Fibroblast of the aortic adventitia (primary cell): ENCODE measurements around the gene TMEM250. TPM values are rescaled to one million over a fixed set of nuclear protein-coding genes. Genes with fewer than 3 reads are reported as not detected.
A peak's percentile ranks its signal among the peaks of the same experiment; 100 is the strongest.

ENCODE experiments used
- DNase-seq: peaks from one replicate; pipeline ENCODE4 v3.0.0-alpha.2; 2010; ENCODE audit warnings: low read depth
- H3K4me3 ChIP-seq: 2 replicates; pipeline ENCODE4 v1.5.1; 2011; ENCODE audit warnings: low read depth, mild to moderate bottlenecking, control low read depth, low read length, moderate library complexity
- CTCF ChIP-seq: IDR thresholded peaks from 2 replicates; pipeline ENCODE4 v1.5.1; 2011; ENCODE audit warnings: mild to moderate bottlenecking, low read length, control low read depth, inconsistent platforms; ENCODE audit not compliant: insufficient read depth
- total RNA-seq: library from RNA; depleted of rRNA; stranded (reverse); fragments of >200 nt; gene quantifications from 2 replicates; pipeline ENCODE4 v1.2.3, GENCODE V29; 2012; ENCODE audit warnings: low replicate concordance

Gene TMEM250
- total RNA-seq, 1 donor = 46.1 TPM

- no peak for TF ChIP-seq CTCF
- no peak overlapping the region for H3K4me3 ChIP-seq
- no peak for DNase-seq
Measured at GRCh38 chr9:136111190-136111589, 7.5 kb downstream of the TMEM250 start.

DNA sequence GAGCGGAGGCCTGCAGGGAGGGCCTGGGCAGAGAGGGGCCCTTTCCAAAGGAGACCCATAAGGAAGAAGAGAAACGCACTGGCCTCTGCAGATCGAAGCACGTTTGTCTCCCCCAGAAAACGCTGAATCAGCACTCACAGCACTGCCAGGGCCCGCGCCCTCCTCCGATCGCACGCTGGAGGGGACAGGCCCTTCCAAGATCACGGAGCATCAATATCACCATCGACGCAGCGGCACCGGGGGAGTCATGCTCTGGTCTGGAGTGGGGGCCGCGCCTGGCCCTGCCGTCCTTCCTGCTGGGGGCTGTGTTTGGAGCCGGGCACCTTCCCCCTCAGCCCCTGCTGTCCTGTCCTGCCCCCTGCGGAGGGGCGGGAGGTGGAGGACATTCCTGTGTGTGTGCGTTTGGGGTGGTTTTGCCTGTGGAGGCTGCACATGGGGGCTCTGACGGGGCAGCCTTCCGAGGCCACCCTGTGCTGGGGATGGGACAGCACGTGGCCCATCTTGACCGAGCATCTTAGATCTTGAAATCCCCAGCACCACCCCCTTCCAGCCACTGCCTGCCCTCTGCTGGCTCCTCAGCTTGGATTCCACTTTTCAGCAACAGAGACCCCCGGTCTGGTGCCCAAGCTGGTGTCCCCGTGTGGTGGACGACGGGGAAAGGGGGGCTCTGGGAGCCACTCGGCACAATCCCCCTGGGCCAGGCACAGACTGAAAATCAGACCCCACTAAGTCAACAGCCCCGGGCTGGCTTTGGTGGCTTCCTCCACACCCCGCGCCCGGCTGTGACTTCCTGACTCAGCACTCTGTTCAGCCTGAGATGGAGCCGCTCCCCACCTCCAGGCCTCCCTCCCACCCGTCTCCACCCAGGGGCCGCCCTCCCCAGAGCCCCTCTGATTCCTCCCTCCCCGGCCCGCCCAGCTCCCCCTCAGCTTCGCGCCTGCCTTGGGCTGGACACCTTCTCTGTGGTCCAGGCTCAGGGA, 8.3 kb downstream of the TMEM250 start:
- TF ChIP-seq CTCF = peak; percentile 22
- DNase-seq = peak; percentile 23
- peak overlapping the region; percentile 26 for H3K4me3 ChIP-seq

- DNase-seq = peak; percentile 86
- H3K4me3 ChIP-seq = peak overlapping the region; percentile 26
- peak; percentile 20 for TF ChIP-seq CTCF
Measured at GRCh38 chr9:136109351-136110081, 9.2 kb downstream of the TMEM250 start.

GRCh38 chr9:136108648-136109266, 9.9 kb downstream of the TMEM250 start:
- no peak for DNase-seq
- no peak overlapping the region for H3K4me3 ChIP-seq
- TF ChIP-seq CTCF = no peak

DNA sequence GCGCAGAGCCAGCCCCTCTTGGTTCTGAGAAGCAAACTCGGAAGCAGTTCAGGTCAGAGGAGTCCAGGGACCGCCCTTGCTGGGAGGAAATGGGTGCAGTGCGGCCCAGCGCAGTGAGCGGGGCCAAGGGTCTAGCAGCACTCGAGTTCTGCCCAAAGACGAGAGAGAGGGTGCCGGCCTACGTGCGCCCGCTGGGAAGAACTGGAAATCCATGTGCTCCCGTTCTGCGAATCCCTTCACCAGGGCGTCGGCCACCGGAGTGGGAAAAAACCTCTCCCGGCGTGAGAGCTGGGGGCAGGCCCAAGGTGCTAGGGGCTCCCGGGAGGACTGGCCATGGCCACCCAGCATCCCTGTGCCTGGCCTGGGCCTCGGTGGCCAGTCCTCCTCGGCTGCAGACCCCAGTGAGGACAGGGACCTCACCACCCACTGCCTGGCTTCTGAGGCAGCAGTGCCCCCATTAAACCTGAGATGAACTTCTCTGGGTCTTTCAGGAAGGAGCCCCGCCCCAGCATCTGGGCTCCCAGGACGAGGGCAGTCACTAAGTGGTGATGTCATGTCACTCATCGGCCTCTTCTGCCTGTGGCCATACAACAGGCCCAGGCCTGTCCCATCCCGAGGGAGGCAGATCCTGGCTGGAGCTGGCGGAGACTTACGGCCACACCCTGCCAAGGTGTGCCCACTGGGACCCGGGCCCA, 10.6 kb downstream of the TMEM250 start:
- DNase-seq = no peak
- TF ChIP-seq CTCF = no peak
- H3K4me3 ChIP-seq = no peak overlapping the region
